ENCODE data around the gene RAD21L1.

RAD21L1 gene

GRCh38 chr20:1202762-1203504 lies 22.9 kb upstream of the RAD21L1 start, which contains the start of gene C20orf202:
Gene C20orf202, plus strand, starts transcription at chr20:1203454. Its CDS starts 132 bp downstream, at chr20:1203586.
- ChIA-PET POLR2A (interaction anchor here (1.3 kb wide), 1 partner anchor 23 kb away, joined by 3 read pairs; the partner anchor contains the start of gene RAD21L1), CTCF (no interaction called here)
- no peak for TF ChIP-seq ELF4 (IDR thresholded peaks at IDR 0.05)
- no peak for TF ChIP-seq LEF1 (IDR thresholded peaks at IDR 0.05; ENCODE audit: borderline replicate concordance)
- TF ChIP-seq ZNF384 (IDR thresholded peaks at IDR 0.05), result no peak
- TF ChIP-seq FOXM1 (IDR thresholded peaks at IDR 0.05; ENCODE audit: borderline replicate concordance), result no peak
- no peak for TF ChIP-seq NFRKB (IDR thresholded peaks at IDR 0.05)
- no peak for TF ChIP-seq SP1 (IDR thresholded peaks at IDR 0.05)
- TF ChIP-seq TARDBP (IDR thresholded peaks at IDR 0.05), result no peak
- TF ChIP-seq PKNOX1 (IDR thresholded peaks at IDR 0.05), result no peak
- no peak for TF ChIP-seq ARNT (IDR thresholded peaks at IDR 0.05)
- no peak for TF ChIP-seq L3MBTL2 (conservative IDR thresholded peaks at IDR 0.05)
- TF ChIP-seq FOXK2 (IDR thresholded peaks at IDR 0.05), result no peak
- TF ChIP-seq BHLHE40 (IDR thresholded peaks at IDR 0.05; ENCODE audit: borderline replicate concordance), result no peak
- no peak for TF ChIP-seq CTBP1 (IDR thresholded peaks at IDR 0.05; ENCODE audit: borderline replicate concordance)
- no peak for TF ChIP-seq SUZ12 (IDR thresholded peaks at IDR 0.05)
- TF ChIP-seq FOXA1 (IDR thresholded peaks at IDR 0.05), result no peak
- TF ChIP-seq HDGF (IDR thresholded peaks at IDR 0.05; ENCODE audit: borderline replicate concordance), result no peak
- no peak for DNase-seq (ENCODE audit: extremely low spot score)

- CTCF ChIA-PET, result no interaction called here
- TF ChIP-seq TARDBP (IDR thresholded peaks at IDR 0.05) (no peak), SUZ12 (IDR thresholded peaks at IDR 0.05) (no peak), BHLHE40 (IDR thresholded peaks at IDR 0.05; ENCODE audit: borderline replicate concordance) (no peak), PKNOX1 (IDR thresholded peaks at IDR 0.05) (no peak), CTBP1 (IDR thresholded peaks at IDR 0.05; ENCODE audit: borderline replicate concordance) (no peak), FOXK2 (IDR thresholded peaks at IDR 0.05) (no peak)
- POLR2A ChIA-PET, result interaction anchor here (1.3 kb wide), 1 partner anchor 22 kb away, joined by 3 read pairs; the partner anchor contains the start of gene RAD21L1
- no peak for DNase-seq (ENCODE audit: extremely low spot score)
These were observed 22.2 kb upstream of the RAD21L1 start for GRCh38 chr20:1203630-1204029.

- no peak for DNase-seq (ENCODE audit: extremely low spot score)
- ChIA-PET CTCF (no interaction called here), POLR2A (no interaction called here)
- no peak for TF ChIP-seq SUZ12 (IDR thresholded peaks at IDR 0.05)
- no peak for TF ChIP-seq LEF1 (IDR thresholded peaks at IDR 0.05; ENCODE audit: borderline replicate concordance)
- TF ChIP-seq ARNT (IDR thresholded peaks at IDR 0.05), result no peak
- TF ChIP-seq FOXA1 (IDR thresholded peaks at IDR 0.05), result no peak
- TF ChIP-seq PKNOX1 (IDR thresholded peaks at IDR 0.05), result no peak
- TF ChIP-seq FOXM1 (IDR thresholded peaks at IDR 0.05; ENCODE audit: borderline replicate concordance), result no peak
- TF ChIP-seq L3MBTL2 (conservative IDR thresholded peaks at IDR 0.05), result no peak
- TF ChIP-seq CTBP1 (IDR thresholded peaks at IDR 0.05; ENCODE audit: borderline replicate concordance), result no peak
- TF ChIP-seq SP1 (IDR thresholded peaks at IDR 0.05), result no peak
- TF ChIP-seq BHLHE40 (IDR thresholded peaks at IDR 0.05; ENCODE audit: borderline replicate concordance), result no peak
- no peak for TF ChIP-seq TARDBP (IDR thresholded peaks at IDR 0.05)
- TF ChIP-seq HDGF (IDR thresholded peaks at IDR 0.05; ENCODE audit: borderline replicate concordance), result no peak
- TF ChIP-seq FOXK2 (IDR thresholded peaks at IDR 0.05), result no peak
- TF ChIP-seq NFRKB (IDR thresholded peaks at IDR 0.05), result no peak
- TF ChIP-seq ELF4 (IDR thresholded peaks at IDR 0.05), result no peak
- no peak for TF ChIP-seq ZNF384 (IDR thresholded peaks at IDR 0.05)
These were observed 21.7 kb upstream of the RAD21L1 start for GRCh38 chr20:1204113-1204512.

GRCh38 chr20:1204576-1204975 lies 21.3 kb upstream of the RAD21L1 start:
- no peak for TF ChIP-seq FOXM1 (IDR thresholded peaks at IDR 0.05; ENCODE audit: borderline replicate concordance)
- no peak for TF ChIP-seq HDGF (IDR thresholded peaks at IDR 0.05; ENCODE audit: borderline replicate concordance)
- TF ChIP-seq ELF4 (IDR thresholded peaks at IDR 0.05), result no peak
- no peak for TF ChIP-seq SP1 (IDR thresholded peaks at IDR 0.05)
- no peak for TF ChIP-seq SUZ12 (IDR thresholded peaks at IDR 0.05)
- TF ChIP-seq LEF1 (IDR thresholded peaks at IDR 0.05; ENCODE audit: borderline replicate concordance), result no peak
- TF ChIP-seq TARDBP (IDR thresholded peaks at IDR 0.05), result no peak
- no peak for TF ChIP-seq FOXA1 (IDR thresholded peaks at IDR 0.05)
- TF ChIP-seq ARNT (IDR thresholded peaks at IDR 0.05), result no peak
- DNase-seq (ENCODE audit: extremely low spot score), result no peak
- ChIA-PET CTCF (no interaction called here), POLR2A (no interaction called here)

- DNase-seq (ENCODE audit: extremely low spot score), result no peak
- CTCF ChIA-PET, result no interaction called here
- no peak for TF ChIP-seq LEF1 (IDR thresholded peaks at IDR 0.05; ENCODE audit: borderline replicate concordance)
- TF ChIP-seq FOXM1 (IDR thresholded peaks at IDR 0.05; ENCODE audit: borderline replicate concordance), result no peak
- TF ChIP-seq HDGF (IDR thresholded peaks at IDR 0.05; ENCODE audit: borderline replicate concordance), result no peak
- no peak for TF ChIP-seq CTBP1 (IDR thresholded peaks at IDR 0.05; ENCODE audit: borderline replicate concordance)
- no peak for TF ChIP-seq TARDBP (IDR thresholded peaks at IDR 0.05)
- no peak for TF ChIP-seq BHLHE40 (IDR thresholded peaks at IDR 0.05; ENCODE audit: borderline replicate concordance)
- POLR2A ChIA-PET, result no interaction called here
These were observed 20.0 kb upstream of the RAD21L1 start for GRCh38 chr20:1205802-1206201.
